ENCODE results near the gene MAFF.

MAFF gene

DNA sequence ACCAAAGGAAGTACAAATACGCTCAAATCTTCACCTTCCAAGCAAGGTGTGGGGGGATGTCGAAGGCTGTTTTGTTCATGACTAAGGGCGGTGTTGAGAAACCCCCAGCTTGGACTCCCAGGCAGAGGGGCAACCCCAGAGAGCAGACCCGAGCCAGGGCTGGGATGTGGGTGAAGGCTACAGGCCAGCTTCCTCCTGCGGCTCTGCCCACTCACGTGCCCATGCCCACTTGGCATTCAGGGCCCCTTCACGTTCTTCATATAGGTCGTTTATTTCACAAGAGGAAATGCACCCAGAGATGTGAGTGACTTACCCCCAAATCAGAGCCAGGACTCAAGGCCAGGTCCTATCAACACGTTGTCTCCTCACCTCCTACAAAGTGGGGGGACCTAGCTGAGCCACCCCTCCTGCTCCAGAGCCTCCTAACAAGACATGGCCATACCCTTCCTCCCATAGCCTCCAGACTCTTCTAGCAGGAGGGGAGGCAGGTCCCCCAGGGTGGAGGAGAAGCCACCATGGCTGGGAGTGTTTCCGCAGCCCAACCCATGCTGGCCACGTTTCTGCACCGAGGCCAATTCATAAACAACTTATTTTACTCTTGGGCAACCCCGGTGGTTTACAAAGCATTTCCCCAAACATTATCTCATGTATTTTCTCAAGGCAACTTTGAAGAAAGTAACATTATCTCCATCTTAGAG is 49.0 kb downstream of the MAFF start:
- DNase-seq, result no peak

DNA sequence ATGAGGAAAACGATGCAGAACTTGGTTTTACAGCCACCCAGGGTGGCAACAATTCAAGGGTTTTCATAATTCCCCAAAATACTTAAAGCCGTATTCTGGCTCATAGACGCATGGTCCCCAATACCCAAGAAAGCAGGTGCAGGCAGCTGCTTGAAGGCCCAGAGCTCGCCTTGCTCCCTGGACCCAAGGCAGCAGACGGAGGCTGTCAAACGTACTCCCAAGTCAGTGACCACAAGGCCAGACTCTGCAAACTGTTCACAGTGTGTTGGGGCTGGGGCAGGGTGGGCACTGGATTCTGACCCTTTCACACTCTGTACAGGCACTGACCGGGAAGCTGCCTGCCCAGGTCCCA is 49.5 kb downstream of the MAFF start:
- DNase-seq, result no peak

GRCh38 chr22:38255697-38256096 is 53.9 kb downstream of the MAFF start:
- no peak for DNase-seq

GRCh38 chr22:38257181-38257580 is 55.4 kb downstream of the MAFF start:
- DNase-seq, result no peak

- no peak for DNase-seq
Observed at GRCh38 chr22:38257650-38258250, 56.0 kb downstream of the MAFF start.

GRCh38 chr22:38258895-38259294 is 57.1 kb downstream of the MAFF start:
- no peak for DNase-seq

DNA sequence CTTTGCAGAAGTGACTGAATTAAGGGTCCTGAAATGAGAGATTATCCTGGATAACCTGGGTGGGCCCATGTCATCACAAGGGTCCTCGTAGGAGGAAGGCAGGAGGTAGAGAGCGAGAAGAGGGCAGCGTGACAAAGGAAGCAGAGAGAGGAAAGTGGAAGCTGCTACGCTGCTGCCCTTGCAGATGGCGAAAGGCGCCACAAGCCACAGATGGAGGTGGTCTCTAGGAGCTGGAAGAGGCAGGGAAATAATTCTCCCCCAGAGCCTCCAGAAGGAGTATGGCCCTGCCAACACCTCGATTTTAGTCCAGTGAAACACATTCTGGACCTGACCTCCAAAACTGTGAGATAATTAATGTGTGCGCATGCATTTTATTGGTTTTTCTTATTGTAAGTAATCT is 57.6 kb downstream of the MAFF start:
- DNase-seq, result no peak

GRCh38 chr22:38260761-38261681 is 59.2 kb downstream of the MAFF start:
- peak; percentile 41 to 56 (median 52) for DNase-seq

DNA sequence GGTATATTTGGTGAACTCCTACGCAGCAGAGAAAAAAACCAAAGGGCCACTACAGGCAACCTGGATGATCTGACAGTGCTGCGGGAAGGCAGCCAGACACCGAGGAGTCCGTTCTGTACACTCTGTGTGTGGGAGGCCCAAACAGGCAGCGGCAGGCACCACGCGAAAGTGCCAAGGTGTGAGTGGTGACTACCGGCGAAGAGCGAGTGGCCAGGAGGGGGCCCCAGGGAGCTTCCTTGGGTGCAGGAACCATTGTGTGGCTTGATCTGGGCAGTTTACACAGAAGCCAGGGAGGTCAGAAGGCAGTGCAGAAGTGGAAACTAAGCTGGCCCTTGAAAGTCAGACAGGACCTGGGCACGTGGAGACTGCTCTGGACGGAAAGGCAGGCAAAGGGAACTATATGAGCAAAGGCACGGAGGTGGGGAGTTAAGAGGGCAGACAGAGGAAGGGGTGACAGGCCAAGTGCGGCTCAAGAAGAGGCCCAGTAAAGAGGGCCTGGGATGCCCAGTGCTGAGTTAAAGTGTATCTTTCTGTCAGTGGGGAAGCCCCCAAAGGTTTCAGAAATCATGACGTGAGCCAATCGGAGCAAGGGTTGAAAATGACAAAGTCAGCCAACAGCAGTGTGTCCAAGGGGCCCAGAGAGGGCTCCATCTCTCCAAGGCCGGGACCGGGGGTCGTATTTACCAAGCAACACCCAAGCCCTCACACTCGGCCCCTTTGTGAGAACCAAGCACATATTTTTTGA is 60.4 kb downstream of the MAFF start:
- peak; percentile 40 to 71 (median 47) for DNase-seq

GRCh38 chr22:38264322-38264843 is 62.6 kb downstream of the MAFF start:
- DNase-seq, result no peak

Measured in suppressor macrophage treated with lipopolysaccharide for 1 hour (primary cell).